Fibroblast of the conjunctiva (primary cell): ENCODE data around the gene FNIP2.
A peak's percentile ranks its signal among the peaks of the same experiment; 100 is the strongest.
"Not testable (repeated sequence)": the region's sequence is repeated elsewhere in the genome, so short reads cannot be mapped to it uniquely, and the experiment has no call there.

Source experiments
- DNase-seq: peaks from one replicate; pipeline ENCODE4 v3.0.0-alpha.2; 2010; ENCODE audit warnings: low read depth

The FNIP2 gene

GRCh38 chr4:158793021-158793420 is 24.2 kb downstream of the FNIP2 start:
- no peak for DNase-seq

GRCh38 chr4:158793430-158793829 is 24.6 kb downstream of the FNIP2 start:
- not testable (repeated sequence) for DNase-seq

- DNase-seq, result no peak
Observed at GRCh38 chr4:158796370-158797140, 27.7 kb downstream of the FNIP2 start.

- no peak for DNase-seq
Observed at GRCh38 chr4:158798062-158798461, 29.2 kb downstream of the FNIP2 start.

GRCh38 chr4:158799013-158799770 is 30.4 kb downstream of the FNIP2 start:
- DNase-seq, result no peak

- DNase-seq, result no peak
Observed at GRCh38 chr4:158799856-158800255, 31.0 kb downstream of the FNIP2 start.

GRCh38 chr4:158801066-158801465 is 32.2 kb downstream of the FNIP2 start:
- DNase-seq, result no peak

- no peak for DNase-seq
Observed at GRCh38 chr4:158801677-158802076, 32.9 kb downstream of the FNIP2 start.

GRCh38 chr4:158802914-158803313 is 34.1 kb downstream of the FNIP2 start:
- no peak for DNase-seq

- no peak for DNase-seq
Observed at GRCh38 chr4:158805635-158806471, 37.0 kb downstream of the FNIP2 start.

- no peak for DNase-seq
Observed at GRCh38 chr4:158807691-158808090, 38.9 kb downstream of the FNIP2 start.

GRCh38 chr4:158808399-158808798 is 39.6 kb downstream of the FNIP2 start:
- DNase-seq, result no peak

GRCh38 chr4:158809208-158809607 is 40.4 kb downstream of the FNIP2 start:
- not testable (repeated sequence) for DNase-seq

- no peak for DNase-seq
Observed at GRCh38 chr4:158809611-158810486, 41.0 kb downstream of the FNIP2 start.

- peak; percentile 64 for DNase-seq
Observed at GRCh38 chr4:158810487-158811215, 41.8 kb downstream of the FNIP2 start.

- DNase-seq, result no peak
Observed at GRCh38 chr4:158811216-158811540, 42.4 kb downstream of the FNIP2 start.

GRCh38 chr4:158811704-158812103 is 42.9 kb downstream of the FNIP2 start:
- no peak for DNase-seq

- DNase-seq, result no peak
Observed at GRCh38 chr4:158812133-158812532, 43.3 kb downstream of the FNIP2 start.

- DNase-seq, result no peak
Observed at GRCh38 chr4:158812543-158812942, 43.7 kb downstream of the FNIP2 start.

GRCh38 chr4:158813113-158813512 is 44.3 kb downstream of the FNIP2 start:
- no peak for DNase-seq

- DNase-seq, result no peak
Observed at GRCh38 chr4:158814207-158814606, 45.4 kb downstream of the FNIP2 start.
